Upper lobe of left lung (tissue), 6 donors: ENCODE data around the gene ITPK1. TPM values are rescaled to one million over a fixed set of nuclear protein-coding genes. Genes with fewer than 3 reads are reported as not detected.

Experiments
- ATAC-seq, 2 donors: fragments of 200-7000 bp; cut with Tn5 transposase; one replicate each; pipeline ENCODE4 v1.9.1; 2022; ENCODE audit warnings: mild to moderate bottlenecking in 2 of 2, moderate library complexity in 2 of 2; ENCODE audit not compliant: low FRiP score in 2 of 2
- DNase-seq, 2 donors: peaks; one replicate each; pipeline ENCODE4 v3.0.0-alpha.2; 2019 to 2020
- H3K27ac ChIP-seq, 4 donors: fragments of 200-600 bp; sonication (generic); one replicate each; pipeline ENCODE4 v1.5.1; 2016 to 2019
- H3K27me3 ChIP-seq, 4 donors: fragments of 200-600 bp; sonication (generic); one replicate each; pipeline ENCODE4 v1.5.1; 2017 to 2019
- H3K36me3 ChIP-seq, 4 donors: fragments of 200-600 bp; sonication (generic); one replicate each; pipeline ENCODE4 v1.5.1; 2016 to 2019
- H3K4me1 ChIP-seq, 4 donors: fragments of 200-600 bp; sonication (generic); one replicate each; pipeline ENCODE4 v1.5.1; 2018 to 2019
- H3K4me3 ChIP-seq, 4 donors: fragments of 200-600 bp; sonication (generic); one replicate each; pipeline ENCODE4 v1.5.1; 2017 to 2019; ENCODE audit warnings: mild to moderate bottlenecking in 2 of 4, moderate library complexity in 1 of 4
- H3K9me3 ChIP-seq, 4 donors: fragments of 200-600 bp; sonication (generic); one replicate each; pipeline ENCODE4 v1.5.1; 2018 to 2019
- EP300 ChIP-seq, 4 donors: sonication (generic); formaldehyde crosslinking; IDR thresholded peaks; one replicate each; pipeline ENCODE4 v1.5.1; 2017; ENCODE audit warnings: antibody characterized with exemption in 4 of 4, control low read depth in 2 of 4
- POLR2A ChIP-seq, 4 donors: fragments of 450-650 bp; IDR thresholded peaks; one replicate each; pipeline ENCODE4 v1.5.1; 2016 to 2017; ENCODE audit warnings: antibody characterized with exemption in 4 of 4, mild to moderate bottlenecking in 2 of 4
- POLR2AphosphoS5 ChIP-seq, 2 donors: sonication (generic); formaldehyde crosslinking; IDR thresholded peaks; one replicate each; pipeline ENCODE4 v1.5.1; 2017; ENCODE audit warnings: antibody characterized with exemption in 2 of 2
- WGBS, 2 donors: methylation state at CpG; one replicate each; pipeline ENCODE4 v1.1.5; 2017 to 2018; 5-methylcytosine and 5-hydroxymethylcytosine counted together
- total RNA-seq, 6 donors: library from RNA; depleted of rRNA in 4 of 6; stranded (reverse); fragments of >200 nt in 4 of 6; gene quantifications; one replicate each; pipeline versions ENCODE4 v1.1.0 to v1.2.1, GENCODE V29; 2016 to 2021
- TF ChIP-seq, protein P1 (sequence below), 6 experiments: fragments of 450-650 bp in 4 of 6; fragments of 200-600 bp in 2 of 6; sonication (generic) in 2 of 6; IDR thresholded peaks; one replicate each; pipeline ENCODE4 v1.5.1; 2016 to 2019; ENCODE audit warnings: antibody characterized with exemption in 6 of 6
- donor health status: DM: no; HTN: no; CAD: no; lungs with moderate emphysema.
- donor health status: DM: no; HTN: yes; CAD: no; lungs with severe emphysema.

ITPK1 gene
- total RNA-seq, 6 donors from 2014 or later = 41.9 to 128 (median 86.1) TPM

DNA sequence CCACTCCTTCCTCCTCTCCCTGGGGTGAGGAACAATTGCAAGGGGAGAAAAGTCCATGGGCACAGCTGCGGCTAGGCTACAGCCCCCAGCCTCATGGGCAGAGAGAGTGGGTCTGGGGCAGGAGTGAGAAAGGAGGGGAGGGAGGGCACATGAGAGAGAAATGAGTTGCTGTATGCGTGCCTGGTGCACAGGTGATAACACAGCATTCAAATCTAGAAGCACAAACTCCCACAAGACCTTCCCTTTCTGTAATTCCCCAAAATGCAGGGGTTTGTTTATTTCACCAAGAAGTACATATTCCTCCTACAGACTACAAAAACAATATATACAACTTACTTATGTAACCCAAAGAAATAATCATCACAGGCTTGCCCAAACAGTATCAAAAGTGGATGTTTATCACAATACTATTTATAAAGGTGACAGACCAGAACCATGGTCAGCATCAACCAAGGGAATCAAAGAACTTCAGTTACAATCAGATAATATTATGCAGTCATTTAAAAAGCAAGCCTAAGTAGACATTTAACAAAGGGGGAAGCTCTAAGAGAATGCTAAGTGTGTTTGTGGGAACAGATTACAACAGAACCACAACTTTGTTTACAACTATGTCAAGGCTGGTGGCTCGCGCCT lies 54.2 kb downstream of the ITPK1 start:
- ATAC-seq (no peak), DNase-seq (no peak)
- H3K36me3 ChIP-seq = no peaks in the 10 kb centered on the region
- peaks cover 4 to 13% (median 8%) of the 10 kb centered on the region in 4 donors for H3K4me1 ChIP-seq
- no peak overlapping the region for H3K4me3 ChIP-seq
- TF ChIP-seq POLR2A (IDR thresholded peaks at IDR 0.05) = no peak
- TF ChIP-seq EP300 (IDR thresholded peaks at IDR 0.05) = no peak
- TF ChIP-seq POLR2AphosphoS5 (IDR thresholded peaks at IDR 0.05) = no peak
- no peaks in the 10 kb centered on the region for H3K9me3 ChIP-seq
- no peak overlapping the region for H3K27ac ChIP-seq
- no peaks in the 10 kb centered on the region for H3K27me3 ChIP-seq
- WGBS, 2 donors = 72 to 79% methylated on average over 4 of the region's 4 CpGs

DNA sequence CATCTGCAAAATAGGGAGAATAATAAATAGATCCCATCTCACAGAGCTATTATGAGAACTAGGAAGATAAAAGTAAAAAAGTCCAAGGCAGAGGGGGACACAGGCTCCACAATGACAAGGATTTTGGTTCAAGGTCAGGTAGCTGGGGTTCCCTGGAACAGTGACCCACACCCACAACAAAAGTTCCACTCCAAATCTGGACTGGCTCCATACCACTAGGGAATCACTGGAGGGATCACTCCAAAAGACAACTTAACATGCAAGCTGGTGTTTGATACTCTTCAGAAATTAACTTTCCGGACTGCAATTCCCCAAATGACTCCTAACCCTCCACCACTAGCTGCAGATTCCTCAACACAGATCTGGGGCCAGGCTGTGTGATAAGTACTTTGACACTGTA lies 54.9 kb downstream of the ITPK1 start:
- ATAC-seq (no peak), DNase-seq (no peak)
- H3K4me3 ChIP-seq = no peak overlapping the region
- WGBS, 2 donors = 62 to 100% methylated on average over 1 of the region's 1 CpG
- H3K27me3 ChIP-seq = no peaks in the 10 kb centered on the region
- no peaks in the 10 kb centered on the region for H3K9me3 ChIP-seq
- H3K4me1 ChIP-seq = peaks cover 7 to 11% (median 8%) of the 10 kb centered on the region in 4 donors
- H3K36me3 ChIP-seq = no peaks in the 10 kb centered on the region
- no peak for TF ChIP-seq POLR2AphosphoS5 (IDR thresholded peaks at IDR 0.05)
- TF ChIP-seq, protein P1, sequence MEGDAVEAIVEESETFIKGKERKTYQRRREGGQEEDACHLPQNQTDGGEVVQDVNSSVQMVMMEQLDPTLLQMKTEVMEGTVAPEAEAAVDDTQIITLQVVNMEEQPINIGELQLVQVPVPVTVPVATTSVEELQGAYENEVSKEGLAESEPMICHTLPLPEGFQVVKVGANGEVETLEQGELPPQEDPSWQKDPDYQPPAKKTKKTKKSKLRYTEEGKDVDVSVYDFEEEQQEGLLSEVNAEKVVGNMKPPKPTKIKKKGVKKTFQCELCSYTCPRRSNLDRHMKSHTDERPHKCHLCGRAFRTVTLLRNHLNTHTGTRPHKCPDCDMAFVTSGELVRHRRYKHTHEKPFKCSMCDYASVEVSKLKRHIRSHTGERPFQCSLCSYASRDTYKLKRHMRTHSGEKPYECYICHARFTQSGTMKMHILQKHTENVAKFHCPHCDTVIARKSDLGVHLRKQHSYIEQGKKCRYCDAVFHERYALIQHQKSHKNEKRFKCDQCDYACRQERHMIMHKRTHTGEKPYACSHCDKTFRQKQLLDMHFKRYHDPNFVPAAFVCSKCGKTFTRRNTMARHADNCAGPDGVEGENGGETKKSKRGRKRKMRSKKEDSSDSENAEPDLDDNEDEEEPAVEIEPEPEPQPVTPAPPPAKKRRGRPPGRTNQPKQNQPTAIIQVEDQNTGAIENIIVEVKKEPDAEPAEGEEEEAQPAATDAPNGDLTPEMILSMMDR (IDR thresholded peaks at IDR 0.05) = no peak
- no peak for TF ChIP-seq POLR2A (IDR thresholded peaks at IDR 0.05)
- no peak for TF ChIP-seq EP300 (IDR thresholded peaks at IDR 0.05)
- no peak overlapping the region for H3K27ac ChIP-seq

GRCh38 chr14:93059917-93060545 lies 55.7 kb downstream of the ITPK1 start:
- Histone ChIP-seq H3K27me3 (no peaks in the 10 kb centered on the region), H3K36me3 (no peaks in the 10 kb centered on the region), H3K27ac (peak overlapping the region in 1 of 4 donors; percentile 30), H3K4me3 (no peak overlapping the region), H3K9me3 (no peaks in the 10 kb centered on the region), H3K4me1 (peaks cover 4 to 14% (median 5%) of the 10 kb centered on the region in 4 donors)
- DNase-seq (no peak), ATAC-seq (no peak)
- WGBS, 2 donors = 62 to 79% methylated on average over 7 to 9 of the region's 9 CpGs
- TF ChIP-seq POLR2AphosphoS5 (IDR thresholded peaks at IDR 0.05) (no peak), POLR2A (IDR thresholded peaks at IDR 0.05) (no peak), EP300 (IDR thresholded peaks at IDR 0.05) (no peak)
- TF ChIP-seq, protein P1 (IDR thresholded peaks at IDR 0.05) = no peak

DNA sequence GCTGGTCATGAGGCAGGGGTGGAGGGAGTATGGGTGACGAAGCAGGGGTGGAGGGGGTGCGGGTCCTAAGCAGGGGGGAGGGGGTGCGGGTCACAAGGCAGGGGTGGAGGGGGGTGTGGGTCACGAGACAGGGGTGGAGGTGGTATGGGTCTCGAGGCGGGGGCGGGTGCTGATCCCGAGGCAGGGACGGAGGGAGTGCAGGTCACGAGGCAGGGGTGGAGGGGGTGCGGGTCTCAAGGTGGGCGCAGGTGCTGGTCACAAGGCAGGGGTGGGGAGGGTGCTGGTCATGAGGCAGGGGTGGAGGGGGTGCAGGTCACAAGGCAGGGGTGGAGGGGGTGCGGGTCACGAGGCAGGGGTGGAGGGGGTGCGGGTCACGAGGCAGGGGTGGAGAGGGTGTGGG lies 56.5 kb downstream of the ITPK1 start:
- H3K4me1 ChIP-seq = peaks cover 4 to 14% (median 5%) of the 10 kb centered on the region in 4 donors
- DNase-seq (no peak), ATAC-seq (no peak)
- no peak for TF ChIP-seq POLR2A (IDR thresholded peaks at IDR 0.05)
- no peak for TF ChIP-seq EP300 (IDR thresholded peaks at IDR 0.05)
- no peak for TF ChIP-seq POLR2AphosphoS5 (IDR thresholded peaks at IDR 0.05)
- TF ChIP-seq, protein P1 (IDR thresholded peaks at IDR 0.05) = no peak
- no peak overlapping the region for H3K27ac ChIP-seq
- no peak overlapping the region for H3K4me3 ChIP-seq
- H3K36me3 ChIP-seq = no peaks in the 10 kb centered on the region
- H3K27me3 ChIP-seq = no peaks in the 10 kb centered on the region
- H3K9me3 ChIP-seq = no peaks in the 10 kb centered on the region
- WGBS, 2 donors = 85 to 94% methylated on average over 12 to 13 of the region's 16 CpGs

GRCh38 chr14:93057586-93058280 lies 58.0 kb downstream of the ITPK1 start:
- Histone ChIP-seq H3K36me3 (no peaks in the 10 kb centered on the region), H3K4me1 (peaks cover 4 to 14% (median 5%) of the 10 kb centered on the region in 4 donors), H3K9me3 (no peaks in the 10 kb centered on the region), H3K27me3 (no peaks in the 10 kb centered on the region), H3K27ac (no peak overlapping the region), H3K4me3 (no peak overlapping the region)
- 91 to 94% methylated on average over 9 to 14 of the region's 14 CpGs for WGBS, 2 donors
- DNase-seq (peak in 1 of 2 donors; percentile 31), ATAC-seq (no peak)
- no peak for TF ChIP-seq EP300 (IDR thresholded peaks at IDR 0.05)
- no peak for TF ChIP-seq POLR2A (IDR thresholded peaks at IDR 0.05)
- TF ChIP-seq, protein P1 (IDR thresholded peaks at IDR 0.05) = no peak
- TF ChIP-seq POLR2AphosphoS5 (IDR thresholded peaks at IDR 0.05) = no peak
